Aorta (tissue), 5 donors: ENCODE data around the gene ROBO1. TPM values are rescaled to one million over a fixed set of nuclear protein-coding genes. Genes with fewer than 3 reads are reported as not detected.

ENCODE experiments used
- ATAC-seq: fragments of 200-7000 bp; cut with Tn5 transposase; one replicate; pipeline ENCODE4 v1.9.1; 2022; ENCODE audit warnings: moderate library complexity; ENCODE audit not compliant: low FRiP score
- DNase-seq, 2 donors: peaks; one replicate each; pipeline ENCODE4 v3.0.0-alpha.2; 2020
- H3K27ac ChIP-seq, 2 donors: one replicate each; pipeline ENCODE4 v1.5.1; 2013; ENCODE audit warnings: low read length in 2 of 2, mild to moderate bottlenecking in 2 of 2, moderate library complexity in 2 of 2, control low read depth in 1 of 2, inconsistent platforms in 1 of 2, low read depth in 1 of 2
- H3K27me3 ChIP-seq, 2 donors: one replicate each; pipeline ENCODE4 v1.6.1; 2013; ENCODE audit warnings: control low read depth in 1 of 2, low read length in 1 of 2, mild to moderate bottlenecking in 1 of 2, moderate library complexity in 1 of 2; ENCODE audit not compliant: insufficient read depth in 2 of 2, control insufficient read depth in 1 of 2
- H3K36me3 ChIP-seq, 2 donors: one replicate each; pipeline ENCODE4 v1.6.1; 2013; ENCODE audit warnings: control low read depth in 1 of 2, low read length in 1 of 2, mild to moderate bottlenecking in 1 of 2; ENCODE audit not compliant: insufficient read depth in 2 of 2, control insufficient read depth in 1 of 2
- H3K4me1 ChIP-seq, 2 donors: one replicate each; pipeline ENCODE4 v1.6.1; 2013; ENCODE audit warnings: low read length in 2 of 2, control low read depth in 1 of 2, mild to moderate bottlenecking in 1 of 2, moderate library complexity in 1 of 2; ENCODE audit not compliant: insufficient read depth in 2 of 2, control insufficient read depth in 1 of 2
- H3K4me3 ChIP-seq, 2 donors: one replicate each; pipeline ENCODE4 v1.5.1; 2013; ENCODE audit warnings: low read length in 2 of 2, control low read depth in 1 of 2, mild to moderate bottlenecking in 1 of 2
- H3K9me3 ChIP-seq: one replicate; pipeline ENCODE4 v1.6.1; 2013; ENCODE audit warnings: mild to moderate bottlenecking, low read length; ENCODE audit not compliant: control insufficient read depth
- WGBS, 2 donors: extraction: QIAGEN DNeasy Blood & Tissue Kit; methylation state at CpG; one replicate each; pipeline ENCODE4 v1.1.7; 2013; 5-methylcytosine and 5-hydroxymethylcytosine counted together
- intact Hi-C, 2 donors: fragments of 100-400 bp; cut with DNase I; formaldehyde crosslinking; loops; one replicate each; pipeline versions ENCODE4 v1.14.2 to v1.15.0; 2022
- polyA plus RNA-seq, 2 donors: library from polyadenylated mRNA; stranded (reverse); fragments of 200-250 nt; gene quantifications; one replicate each; pipeline ENCODE4 v1.2.3, GENCODE V29; 2013
- total RNA-seq, 2 donors: library from RNA; stranded (reverse); fragmentation: NEBNext Ultra II Directional; extraction: Animal tissue kit (Norgen Biotek cat#: 25700); gene quantifications; one replicate each; pipeline ENCODE4 v1.2.1, GENCODE V29; 2021
- donor health status: healthy with polysubstance abuse.
- donor health status: Bipolar disorder and iron deficiency.
- donor health status: DM: no; HTN: no; CAD: no.
- donor health status: DM: no; HTN: no; CAD: no.
- donor health status: DM: yes; HTN: yes; CAD: no.

The ROBO1 gene
- total and polyA plus RNA-seq, 4 donors: 2.1 to 33.1 (median 16.6) TPM

DNA sequence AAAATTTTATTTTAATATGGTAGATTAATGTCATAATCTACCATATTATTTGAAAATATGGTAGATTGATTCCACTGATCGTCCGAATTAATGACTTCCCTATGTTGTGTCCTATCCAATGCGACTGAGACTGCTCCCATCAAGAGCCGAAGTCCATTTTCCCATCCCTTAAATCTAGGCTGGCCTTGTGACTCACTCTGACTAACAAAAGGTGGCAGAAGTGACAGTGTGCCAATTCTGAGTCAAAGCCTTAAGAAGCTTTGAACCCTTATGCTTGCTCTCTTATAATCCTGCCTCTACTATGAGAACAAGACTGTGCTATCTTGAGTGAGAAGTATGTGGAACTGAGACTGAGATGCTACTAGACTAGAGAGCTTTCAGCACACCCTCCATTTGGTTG is 387.2 kb downstream of the ROBO1 start:
- intact Hi-C loops: no loop called here
- Histone ChIP-seq H3K9me3 (no peaks in the 10 kb centered on the region), H3K27me3 (peaks cover 0 to 1% of the 10 kb centered on the region in 2 donors), H3K4me1 (no peaks in the 10 kb centered on the region), H3K36me3 (no peaks in the 10 kb centered on the region), H3K4me3 (no peak overlapping the region), H3K27ac (no peak overlapping the region)
- DNase-seq (no peak), ATAC-seq (no peak)
- 80 to 95% methylated on average over 4 of the region's 4 CpGs for WGBS, 2 donors

DNA sequence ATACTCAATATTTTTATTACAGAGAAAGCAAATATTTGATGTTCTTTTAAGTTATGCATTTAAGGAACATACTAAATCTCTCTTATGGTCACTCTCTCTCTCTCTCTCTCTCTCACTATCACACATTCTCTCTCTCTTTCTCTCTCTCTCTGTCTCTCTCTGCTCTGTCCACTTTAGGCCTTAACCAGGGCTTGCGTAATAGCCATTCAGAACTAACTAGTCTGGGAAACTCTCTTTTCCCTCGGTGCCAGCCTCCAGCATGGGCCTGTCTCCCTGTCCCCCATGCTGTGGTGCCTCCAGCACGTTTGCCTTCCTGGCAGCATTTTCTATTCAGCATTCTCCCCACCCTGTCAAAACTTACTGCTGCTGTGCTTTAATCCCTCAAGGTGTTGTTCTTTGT is 389.7 kb downstream of the ROBO1 start:
- WGBS, 2 donors: 64 to 68% methylated on average over 3 of the region's 3 CpGs
- peaks cover 0 to 1% of the 10 kb centered on the region in 2 donors for H3K27me3 ChIP-seq
- H3K4me1 ChIP-seq: no peaks in the 10 kb centered on the region
- H3K36me3 ChIP-seq: no peaks in the 10 kb centered on the region
- DNase-seq: no peak
- intact Hi-C loops: no loop called here
- H3K9me3 ChIP-seq: no peaks in the 10 kb centered on the region
- no peak for ATAC-seq
- no peak overlapping the region for H3K4me3 ChIP-seq
- no peak overlapping the region for H3K27ac ChIP-seq

DNA sequence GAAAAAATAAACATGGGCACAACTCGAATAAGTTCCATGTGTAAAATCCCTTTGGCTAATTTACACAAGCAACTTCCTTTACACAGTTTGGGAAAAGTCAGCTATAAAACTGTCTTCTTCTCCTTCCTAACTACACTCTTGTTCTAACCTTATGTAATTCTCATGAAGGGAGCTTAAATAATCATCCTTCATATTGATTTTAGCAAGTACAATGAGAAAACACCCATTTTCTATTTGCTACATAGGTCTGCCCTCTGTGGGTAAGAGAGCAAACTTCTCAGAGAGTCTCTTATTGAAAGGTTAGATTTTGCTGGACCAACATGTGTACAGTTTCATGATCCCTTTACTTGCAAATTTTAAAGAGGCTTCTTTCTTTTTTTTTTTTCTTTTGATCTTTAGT is 398.5 kb downstream of the ROBO1 start:
- Histone ChIP-seq H3K4me3 (no peak overlapping the region), H3K4me1 (no peaks in the 10 kb centered on the region), H3K9me3 (no peaks in the 10 kb centered on the region), H3K27me3 (no peaks in the 10 kb centered on the region), H3K27ac (no peak overlapping the region), H3K36me3 (no peaks in the 10 kb centered on the region)
- intact Hi-C loops: loop anchor here in 1 of 2 donors (10.0 kb wide), 1 partner anchor 255 kb away; no protein-coding TSS in a partner anchor
- no peak for DNase-seq
- 23 to 30% methylated on average over 1 of the region's 1 CpG for WGBS, 2 donors
- ATAC-seq: no peak

DNA sequence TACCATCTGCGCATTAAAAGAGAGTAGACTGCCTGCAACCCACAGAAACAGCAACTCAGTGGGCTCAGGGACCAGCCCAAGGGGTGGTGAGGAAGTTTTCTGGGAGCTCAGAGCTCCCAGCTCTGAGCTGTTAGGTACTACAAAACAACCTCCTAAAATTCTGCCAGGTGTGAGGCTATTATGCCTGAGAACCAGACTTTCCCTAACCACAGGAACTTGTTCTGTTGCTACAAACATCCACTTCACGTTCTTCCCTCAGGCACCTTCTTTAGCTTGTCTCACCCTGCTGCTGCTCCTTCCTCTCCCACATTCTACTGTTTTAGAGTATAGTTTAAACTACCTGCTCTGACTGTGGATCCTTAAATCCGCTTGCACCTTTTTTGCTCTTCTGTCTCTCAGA is 399.4 kb downstream of the ROBO1 start:
- WGBS, 2 donors: 79 to 83% methylated on average over 3 of the region's 3 CpGs

GRCh38 chr3:79367803-79368202 is 400.0 kb downstream of the ROBO1 start:
- no peaks in the 10 kb centered on the region for H3K9me3 ChIP-seq
- no peak overlapping the region for H3K4me3 ChIP-seq
- no peaks in the 10 kb centered on the region for H3K27me3 ChIP-seq
- no peaks in the 10 kb centered on the region for H3K36me3 ChIP-seq
- H3K4me1 ChIP-seq: no peaks in the 10 kb centered on the region
- intact Hi-C loops: loop anchor here in 1 of 2 donors (10.0 kb wide), 1 partner anchor 253 kb away; no protein-coding TSS in a partner anchor
- DNase-seq (no peak), ATAC-seq (no peak)
- WGBS, 2 donors: 96% methylated on average over 6 of the region's 6 CpGs
- no peak overlapping the region for H3K27ac ChIP-seq

More for the DNA sequence above, 399.4 kb downstream of the ROBO1 start:
- H3K36me3 ChIP-seq: no peaks in the 10 kb centered on the region
- no peaks in the 10 kb centered on the region for H3K27me3 ChIP-seq
- ATAC-seq: no peak
- DNase-seq: no peak
- H3K27ac ChIP-seq: no peak overlapping the region
- intact Hi-C loops: loop anchor here in 1 of 2 donors (10.0 kb wide), 1 partner anchor 254 kb away; no protein-coding TSS in a partner anchor
- H3K4me1 ChIP-seq: no peaks in the 10 kb centered on the region
- no peaks in the 10 kb centered on the region for H3K9me3 ChIP-seq
- H3K4me3 ChIP-seq: no peak overlapping the region

DNA sequence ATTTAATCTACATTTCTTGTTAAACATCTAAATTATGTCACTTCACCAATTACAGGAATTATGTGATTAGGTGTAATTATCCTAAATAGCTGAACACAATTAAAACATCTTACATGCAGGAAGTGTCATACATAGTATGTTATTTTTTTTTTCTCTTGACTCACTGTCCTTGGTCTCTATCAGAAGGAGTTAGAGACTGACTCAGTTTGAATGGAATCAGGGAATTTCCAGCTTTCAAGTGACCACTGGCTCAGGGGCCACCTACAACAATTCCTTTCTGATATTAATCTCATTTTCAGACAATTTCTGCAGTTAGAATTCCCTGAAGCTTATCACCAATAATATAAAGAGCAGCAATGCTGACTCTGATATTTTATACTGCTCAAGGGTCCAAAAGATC is 400.7 kb downstream of the ROBO1 start:
- H3K9me3 ChIP-seq: no peaks in the 10 kb centered on the region
- H3K4me1 ChIP-seq: no peaks in the 10 kb centered on the region
- DNase-seq: no peak
- intact Hi-C loops: loop anchor here in 1 of 2 donors (10.0 kb wide), 1 partner anchor 252 kb away; no protein-coding TSS in a partner anchor
- H3K27me3 ChIP-seq: no peaks in the 10 kb centered on the region
- ATAC-seq: no peak
- no peak overlapping the region for H3K27ac ChIP-seq
- no peaks in the 10 kb centered on the region for H3K36me3 ChIP-seq
- no peak overlapping the region for H3K4me3 ChIP-seq

GRCh38 chr3:79366414-79366813 is 401.4 kb downstream of the ROBO1 start:
- no peak for ATAC-seq
- 5 to 7% methylated on average over 8 of the region's 8 CpGs for WGBS, 2 donors
- no peak overlapping the region for H3K27ac ChIP-seq

DNA sequence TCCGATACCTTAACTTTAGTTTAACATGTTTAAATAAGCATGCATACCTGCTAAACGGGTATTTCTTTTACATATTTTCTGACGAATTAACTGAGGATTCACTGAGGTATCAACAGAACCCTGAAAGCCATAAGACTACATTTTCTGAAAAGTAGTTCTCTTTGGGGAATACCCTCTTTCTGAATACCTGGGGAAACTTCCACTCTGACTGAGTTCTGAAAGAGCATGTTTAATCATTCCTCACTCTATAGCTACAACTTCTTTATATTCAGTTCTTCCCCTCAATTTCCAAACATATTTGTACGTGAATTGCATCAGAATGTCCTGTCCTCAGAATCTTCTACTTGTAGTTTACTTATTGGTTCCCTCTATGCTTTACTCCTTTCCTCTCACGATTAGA is 403.0 kb downstream of the ROBO1 start:
- Histone ChIP-seq H3K27ac (no peak overlapping the region), H3K36me3 (no peaks in the 10 kb centered on the region), H3K4me3 (no peak overlapping the region), H3K9me3 (no peaks in the 10 kb centered on the region), H3K4me1 (no peaks in the 10 kb centered on the region), H3K27me3 (no peaks in the 10 kb centered on the region)
- DNase-seq (no peak), ATAC-seq (no peak)
- intact Hi-C loops: loop anchor here in 1 of 2 donors (10.0 kb wide), 1 partner anchor 250 kb away; no protein-coding TSS in a partner anchor
- 80 to 87% methylated on average over 5 of the region's 5 CpGs for WGBS, 2 donors

More at GRCh38 chr3:79366414-79366813, 401.4 kb downstream of the ROBO1 start:
- H3K4me1 ChIP-seq: no peaks in the 10 kb centered on the region
- no peak overlapping the region for H3K4me3 ChIP-seq
- no peaks in the 10 kb centered on the region for H3K9me3 ChIP-seq
- intact Hi-C loops: loop anchor here in 1 of 2 donors (10.0 kb wide), 1 partner anchor 252 kb away; no protein-coding TSS in a partner anchor
- no peak for DNase-seq
- no peaks in the 10 kb centered on the region for H3K36me3 ChIP-seq
- no peaks in the 10 kb centered on the region for H3K27me3 ChIP-seq

- intact Hi-C loops: loop anchor here in 1 of 2 donors (10.0 kb wide), 1 partner anchor 248 kb away; no protein-coding TSS in a partner anchor
- DNase-seq (no peak), ATAC-seq (no peak)
- no peaks in the 10 kb centered on the region for H3K9me3 ChIP-seq
- no peak overlapping the region for H3K27ac ChIP-seq
- no peaks in the 10 kb centered on the region for H3K4me1 ChIP-seq
- H3K4me3 ChIP-seq: no peak overlapping the region
- H3K36me3 ChIP-seq: no peaks in the 10 kb centered on the region
- WGBS, 2 donors: 25 to 26% methylated on average over 3 of the region's 3 CpGs
- H3K27me3 ChIP-seq: no peaks in the 10 kb centered on the region
Observed at GRCh38 chr3:79362571-79363270, 405.1 kb downstream of the ROBO1 start.
